ENCODE data around the gene HACD2.
"Not testable (repeated sequence)": the region's sequence is repeated elsewhere in the genome, so short reads cannot be mapped to it uniquely, and the experiment has no call there.

The HACD2 gene

DNA sequence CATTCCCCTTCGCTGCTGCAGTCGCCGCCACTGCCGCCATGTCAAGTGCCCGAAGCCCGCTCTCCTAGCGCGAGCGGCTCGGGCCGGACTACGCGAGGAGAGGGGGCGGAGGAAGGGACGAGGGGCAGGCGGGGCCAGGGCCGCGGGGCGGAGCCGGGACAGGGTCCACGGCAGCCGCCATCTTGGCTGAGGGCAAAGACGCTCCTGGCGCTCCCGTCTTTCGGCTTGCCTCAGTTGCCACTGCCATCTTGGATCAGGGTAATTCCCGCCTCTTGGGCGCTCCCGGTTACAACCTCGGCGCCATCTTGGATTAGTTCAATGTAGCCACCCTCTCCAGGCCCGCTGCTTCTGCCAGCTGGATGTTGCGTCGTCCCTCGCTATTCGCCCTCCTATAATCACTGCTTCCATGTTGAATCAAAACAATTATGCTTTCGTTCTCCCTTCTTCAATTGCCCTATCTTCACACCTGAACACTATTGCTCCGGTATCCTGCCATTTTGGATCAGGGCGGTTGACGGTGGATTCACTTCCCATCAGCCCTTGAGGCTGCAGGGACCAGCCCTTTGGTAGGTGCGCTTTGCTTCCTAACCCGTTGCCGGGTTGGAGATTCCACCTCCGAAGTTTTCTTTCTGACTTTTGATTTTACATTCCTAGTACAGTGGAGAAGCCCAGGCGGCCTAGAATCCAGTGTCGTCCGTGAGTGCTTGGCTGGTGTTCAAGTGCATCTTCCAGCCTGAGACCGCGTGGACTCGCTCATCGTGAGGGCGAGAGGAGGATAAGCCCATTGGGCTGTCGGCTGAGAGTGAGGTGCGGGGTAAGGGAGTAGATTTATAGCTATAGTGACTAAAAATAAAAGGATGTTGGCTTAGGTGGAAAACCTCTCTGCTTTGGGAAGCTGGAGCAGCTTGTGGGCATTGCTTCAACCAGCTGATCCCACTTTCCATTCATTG, at the start of gene HACD2:
HACD2 (minus strand) TSS at position 66 of the 950 bp plus-strand sequence; CDS start at position 40, 26 bp downstream.
- DNase-seq, result peak; percentile 98

DNA sequence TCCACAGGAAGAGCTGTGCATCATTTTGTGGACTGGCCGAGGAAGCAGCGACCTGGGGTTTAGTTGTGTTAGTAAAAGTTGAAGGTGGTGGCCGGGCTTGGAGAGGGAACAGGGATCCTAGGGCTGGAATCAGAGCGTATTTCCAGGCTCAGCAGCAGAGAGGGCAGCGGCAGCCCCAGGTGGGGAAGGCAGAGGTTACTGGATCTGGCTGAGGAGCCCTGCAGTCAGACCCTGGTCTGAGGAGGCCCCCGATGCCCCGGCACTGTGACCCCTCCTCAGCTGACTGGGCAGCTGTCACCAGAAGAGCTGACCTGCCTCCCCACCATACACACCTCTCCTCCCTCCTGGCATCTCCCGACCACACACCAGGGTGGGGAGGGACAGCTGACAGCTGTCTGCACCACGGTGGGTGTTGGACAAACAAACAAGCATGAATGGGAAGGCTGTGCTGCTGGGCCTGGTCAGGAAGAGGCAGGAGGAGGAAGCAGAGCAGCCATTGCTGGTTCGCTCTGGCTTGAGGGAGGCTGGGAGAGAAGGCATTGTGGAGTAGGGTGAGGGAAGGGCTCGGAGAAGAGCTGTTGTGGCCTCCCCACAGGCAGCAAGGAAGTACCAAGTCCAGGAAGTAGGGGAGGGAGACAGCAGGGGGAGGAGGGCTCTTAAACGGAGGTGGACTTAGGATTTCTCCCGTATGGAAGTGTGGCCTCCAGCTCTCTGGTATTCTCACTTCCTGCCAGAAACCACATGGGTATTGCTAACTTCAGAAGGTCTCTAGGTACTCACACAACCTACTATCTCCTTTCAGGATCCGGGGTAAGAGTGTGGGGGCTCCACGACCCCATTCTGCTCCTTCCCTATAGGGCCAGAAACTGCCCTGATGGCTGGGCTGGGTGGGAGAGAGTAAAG, 49.5 kb upstream of the HACD2 start:
- DNase-seq, result no peak

DNA sequence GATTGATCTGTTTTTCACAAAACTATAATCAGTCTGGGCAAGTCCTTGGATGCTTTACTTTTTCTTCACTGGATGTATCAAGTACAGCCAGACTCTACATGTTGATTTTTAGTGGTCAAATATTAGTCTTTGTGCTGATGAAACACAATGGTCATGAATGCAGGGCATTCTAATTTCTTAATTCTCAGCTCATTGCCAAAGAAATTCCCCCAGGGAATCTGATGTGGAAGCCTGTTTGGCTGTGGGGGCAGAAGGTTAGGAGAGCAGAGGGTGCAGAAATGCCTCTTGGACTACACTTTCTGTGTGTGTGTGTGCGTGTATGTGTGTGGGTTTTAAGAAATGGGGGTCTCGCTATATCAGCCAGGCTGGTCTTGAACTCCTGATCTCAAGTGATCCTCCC, 48.7 kb upstream of the HACD2 start:
- DNase-seq, result no peak

GRCh38 chr3:123632161-123632655, 47.4 kb upstream of the HACD2 start:
- DNase-seq, result no peak

- DNase-seq, result no peak
Observed at GRCh38 chr3:123629747-123630047, 44.8 kb upstream of the HACD2 start.

DNA sequence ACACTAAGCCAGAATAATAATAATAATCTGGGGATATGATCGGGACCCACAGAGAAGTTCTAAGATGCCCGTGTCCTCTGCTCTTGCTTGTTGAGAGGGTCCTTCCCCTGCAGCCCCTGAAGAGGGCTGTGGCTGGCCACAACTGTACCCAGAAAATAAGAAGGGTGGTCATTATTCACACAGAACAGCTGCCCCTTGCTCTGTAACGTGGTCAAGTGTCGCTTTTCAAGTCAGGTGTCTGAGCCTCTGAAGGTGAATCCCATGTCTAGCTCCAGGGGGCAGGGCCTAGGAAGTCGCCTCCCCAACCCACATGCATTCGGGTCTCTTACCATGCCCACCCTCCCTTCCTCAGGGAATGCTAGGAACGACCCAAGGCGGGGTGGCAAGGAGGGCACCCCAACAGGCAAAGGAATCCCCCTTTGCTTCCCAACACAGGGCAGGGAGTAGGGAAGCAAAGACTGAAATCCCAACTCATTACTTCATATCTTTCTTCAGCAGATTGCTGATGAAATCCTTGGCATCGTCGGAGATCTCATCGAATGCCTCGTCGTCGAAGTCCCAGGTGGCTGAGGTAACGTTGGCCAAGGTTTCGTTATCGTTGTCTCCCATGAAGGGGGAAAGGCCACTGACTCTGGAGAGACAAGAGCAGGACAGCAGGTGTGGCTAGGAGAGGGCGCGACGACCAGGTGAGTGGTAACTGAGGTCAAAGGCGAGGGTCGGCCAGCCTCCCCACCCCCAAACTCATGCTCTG, 44.3 kb upstream of the HACD2 start:
- no peak for DNase-seq

- no peak for DNase-seq
Observed at GRCh38 chr3:123627673-123628670, 43.1 kb upstream of the HACD2 start.

DNA sequence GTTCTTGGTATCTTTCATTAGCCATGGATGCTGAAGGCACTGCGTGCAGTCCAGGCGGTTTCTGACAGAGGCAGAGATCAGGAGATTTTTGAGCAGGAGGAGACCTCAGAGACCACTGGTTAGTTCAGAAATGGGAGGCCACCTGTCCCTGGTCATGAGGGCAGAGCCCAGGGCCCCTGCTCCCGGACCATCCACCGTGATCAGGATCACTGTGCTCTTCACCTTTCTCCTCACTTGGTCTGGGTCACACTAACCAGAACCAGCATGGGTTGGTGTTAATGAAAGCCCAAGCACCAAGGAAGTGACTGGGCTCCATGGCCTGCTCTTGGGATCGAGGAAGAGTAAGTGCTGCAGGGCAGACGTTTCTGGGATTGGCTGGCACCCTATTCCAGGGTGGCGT, 42.0 kb upstream of the HACD2 start:
- DNase-seq, result no peak

DNA sequence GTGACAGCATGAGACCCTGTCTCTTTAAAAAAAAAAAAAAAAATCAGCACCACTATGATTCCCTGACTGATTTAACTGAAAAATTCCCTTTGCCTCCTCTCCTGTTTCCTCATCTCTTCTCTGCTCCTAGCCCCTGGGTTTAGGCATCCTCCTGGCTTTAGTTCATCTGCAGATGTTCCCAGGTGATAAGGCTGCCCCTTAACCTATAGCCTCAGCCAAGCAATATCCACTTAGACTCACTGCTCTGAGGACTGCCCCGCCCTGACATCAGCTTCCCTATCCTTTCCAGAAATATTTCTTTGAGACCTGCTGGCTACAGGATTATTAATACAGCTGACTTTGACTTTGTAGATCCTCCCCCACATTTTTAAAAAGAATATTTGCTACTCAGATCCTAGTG, 39.4 kb upstream of the HACD2 start:
- DNase-seq, result no peak

GRCh38 chr3:123623346-123623880, 38.6 kb upstream of the HACD2 start:
- no peak for DNase-seq

GRCh38 chr3:123622766-123623165, 37.9 kb upstream of the HACD2 start:
- DNase-seq, result no peak

DNA sequence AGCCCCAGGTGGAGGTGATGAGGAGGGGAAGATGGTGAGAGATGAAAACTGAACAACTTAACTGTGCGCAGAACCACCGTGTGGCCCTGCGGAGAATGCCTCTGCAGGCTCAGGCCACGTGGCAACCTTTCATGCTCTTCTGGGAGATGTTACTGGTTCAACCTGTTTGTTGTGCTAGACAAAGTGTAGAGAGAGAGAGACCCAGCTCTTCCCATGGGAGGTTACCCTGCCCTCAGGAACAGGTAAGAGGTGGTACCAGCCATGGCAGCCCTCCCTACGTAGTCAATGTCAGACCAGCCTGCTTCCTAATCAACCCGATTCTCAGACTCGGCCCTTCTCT, 37.0 kb upstream of the HACD2 start:
- no peak for DNase-seq

DNA sequence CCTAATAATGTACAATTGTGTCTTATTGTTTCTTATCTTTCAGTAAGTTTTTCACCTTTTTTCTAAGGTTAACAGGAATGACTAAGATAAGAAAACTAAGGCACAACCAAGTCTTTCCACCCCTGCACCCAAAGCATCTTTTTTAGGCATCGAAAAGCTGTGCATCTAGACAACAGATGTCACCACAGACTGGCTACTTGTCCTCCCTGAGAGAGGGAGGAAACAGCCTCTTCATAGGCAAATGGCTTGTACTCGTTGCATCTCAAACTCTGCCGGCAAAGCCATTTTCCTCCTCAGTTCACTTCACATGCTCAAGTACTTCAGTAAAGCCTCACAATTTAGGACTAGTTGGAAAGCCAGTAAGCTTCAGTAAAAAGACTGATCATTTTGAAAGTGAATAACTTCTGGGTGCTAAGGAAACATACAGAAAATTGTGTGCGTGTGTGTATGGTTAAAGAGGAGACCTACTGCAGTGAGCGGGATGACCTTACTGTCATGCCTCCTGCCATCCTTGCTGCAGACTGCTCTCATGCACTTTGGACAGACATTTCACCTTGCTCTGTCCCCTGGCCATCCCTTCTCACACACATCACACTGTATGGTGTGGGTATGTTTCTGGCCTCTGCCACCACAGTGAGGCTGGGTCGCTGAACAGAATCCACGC, 36.5 kb upstream of the HACD2 start:
- no peak for DNase-seq

- DNase-seq, result no peak
Observed at GRCh38 chr3:123620343-123620742, 35.5 kb upstream of the HACD2 start.

DNA sequence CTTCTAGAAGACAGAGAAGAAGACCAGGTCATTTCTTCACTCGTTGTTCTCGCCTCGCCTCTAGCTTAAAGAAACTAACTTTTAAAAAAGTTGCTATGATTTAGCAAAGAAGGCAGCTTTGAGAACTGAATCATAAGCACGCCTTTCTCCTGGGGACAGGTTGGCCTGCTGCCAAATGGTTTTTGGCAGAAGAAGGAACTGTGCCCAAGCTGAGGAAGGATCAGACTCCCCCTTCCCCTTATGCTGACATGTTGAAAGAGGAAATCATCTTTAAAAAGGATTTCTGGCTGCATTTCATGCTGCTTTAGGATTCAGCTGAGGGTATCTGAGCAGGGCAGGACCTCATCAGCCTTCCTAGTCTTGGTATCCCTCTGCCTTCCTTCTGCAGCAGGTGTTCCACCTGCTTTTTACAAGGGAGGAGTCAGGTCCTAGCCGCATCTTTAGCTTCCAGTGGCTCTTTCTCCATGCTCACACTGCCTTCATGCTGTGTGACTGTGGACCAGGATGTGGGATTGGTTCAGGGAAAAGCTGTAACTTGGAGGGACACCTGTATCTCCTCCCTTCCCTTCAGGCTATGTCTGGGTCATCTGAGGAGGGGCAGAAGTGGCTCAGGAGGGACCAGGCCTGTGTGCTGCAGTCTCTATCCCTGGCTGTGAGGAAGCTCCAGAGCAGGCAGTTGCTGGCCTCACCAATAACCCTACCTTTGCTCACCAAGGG, 34.1 kb upstream of the HACD2 start:
- peak; percentile 91 for DNase-seq

- DNase-seq, result peak; percentile 34
Observed at GRCh38 chr3:123618076-123618708, 33.3 kb upstream of the HACD2 start.

DNA sequence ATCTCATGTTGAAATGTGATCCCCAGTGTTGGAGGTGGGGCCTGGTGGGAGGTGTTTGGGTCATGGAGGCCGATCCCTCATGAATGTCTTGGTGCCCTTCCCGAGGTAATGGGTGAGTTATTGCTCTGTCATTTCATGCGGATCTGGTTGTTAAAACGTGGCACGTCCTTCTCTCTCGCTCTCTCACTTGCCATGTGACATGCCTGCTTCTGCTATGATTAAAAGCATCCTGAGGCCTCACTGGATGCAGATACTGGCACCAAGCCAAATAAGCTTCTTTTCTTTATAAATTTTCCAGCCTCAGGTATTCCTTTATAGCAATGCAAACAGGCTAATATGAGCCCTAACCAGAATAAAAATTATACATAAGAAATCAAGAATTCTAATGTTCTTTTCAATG, 31.7 kb upstream of the HACD2 start:
- DNase-seq, result no peak

GRCh38 chr3:123613543-123613942, 28.7 kb upstream of the HACD2 start:
- no peak for DNase-seq

DNA sequence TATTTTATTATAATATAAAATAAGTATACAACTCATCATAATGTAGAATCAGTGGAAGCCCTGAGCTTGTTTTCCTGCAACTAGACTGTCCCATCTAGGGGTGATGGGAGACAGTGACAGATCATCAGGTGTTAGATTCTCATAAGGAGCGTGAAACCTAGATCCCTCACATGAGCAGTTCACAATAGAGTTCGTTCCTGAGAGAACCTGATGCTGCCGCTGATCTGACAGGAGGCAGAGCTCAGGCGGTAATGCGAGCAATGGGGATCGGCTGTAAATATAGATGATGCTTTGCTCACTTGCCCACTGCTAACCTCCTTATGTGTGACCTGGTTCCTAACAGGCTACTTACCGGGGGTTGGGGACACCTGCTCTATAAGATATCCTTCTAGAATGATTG, 26.8 kb upstream of the HACD2 start:
- DNase-seq, result not testable (repeated sequence)

GRCh38 chr3:123611082-123611481, 26.2 kb upstream of the HACD2 start:
- no peak for DNase-seq

Measured in inflammatory macrophage treated with lipopolysaccharide for 4 hours (primary cell).